B cell (primary cell): Measurements from ENCODE around the gene WIPF1. TPM values are rescaled to one million over a fixed set of nuclear protein-coding genes. Genes with fewer than 3 reads are reported as not detected.

Source experiments
- ATAC-seq: fragments of 200-7000 bp; cut with Tn5 transposase; one replicate; pipeline ENCODE4 v1.10.0; 2021; ENCODE audit warnings: low read depth, mild to moderate bottlenecking, moderate number of reproducible peaks, moderate library complexity
- CTCF ChIA-PET: fragments of 350-600 bp; sonication (Branson Sonifier 250); formaldehyde crosslinking; loops from one replicate; lab custom pipeline; 2021; ENCODE audit warnings: antibody characterized with exemption, inconsistent platforms; lab: Charles Lee
- POLR2A ChIA-PET: fragments of 350-600 bp; sonication (Branson Sonifier 250); formaldehyde crosslinking; loops from one replicate; lab custom pipeline; 2021; ENCODE audit warnings: antibody characterized with exemption; lab: Charles Lee
- DNase-seq: peaks from one replicate; pipeline ENCODE4 v3.0.0; 2013
- H2AFZ ChIP-seq: 2 replicates; pipeline ENCODE4 v1.6.1; 2012; ENCODE audit warnings: mild to moderate bottlenecking, low read depth, low read length; ENCODE audit not compliant: insufficient read depth, poor library complexity, severe bottlenecking
- H3K27ac ChIP-seq, 2 donors: 1 replicate in 1 of 2; 2 replicates in 1 of 2; pipeline ENCODE4 v1.5.1; 2012 to 2013; ENCODE audit warnings: low read length in 2 of 2, mild to moderate bottlenecking in 2 of 2, moderate library complexity in 1 of 2
- H3K27me3 ChIP-seq, 4 experiments: fragments of 200-600 bp in 1 of 4; sonication (generic) in 1 of 4; replicated peaks in 1 of 4; 1 replicate in 2 of 4; 2 replicates in 2 of 4; pipeline versions ENCODE4 v1.6.1 to v1.7.0; 2013 to 2016; ENCODE audit warnings: low read length in 3 of 4, mild to moderate bottlenecking in 2 of 4, mixed read lengths in 1 of 4, moderate library complexity in 1 of 4; ENCODE audit not compliant: insufficient read depth in 4 of 4, control insufficient read depth in 3 of 4; ENCODE audit errors: control extremely low read depth in 1 of 4
- H3K36me3 ChIP-seq, 2 experiments: replicated peaks in 1 of 2; 1 replicate in 1 of 2; 2 replicates in 1 of 2; pipeline versions ENCODE4 v1.6.1 to v1.7.1; 2013; ENCODE audit warnings: low read length in 1 of 2; ENCODE audit not compliant: insufficient read depth in 2 of 2, control insufficient read depth in 1 of 2; ENCODE audit errors: control extremely low read depth in 1 of 2, extremely low read depth in 1 of 2
- H3K4me1 ChIP-seq, 2 donors: fragments of 200-600 bp in 1 of 2; sonication (generic) in 1 of 2; 1 replicate in 1 of 2; 2 replicates in 1 of 2; pipeline versions ENCODE4 v1.5.1 to v1.6.1; 2013 to 2017; ENCODE audit warnings: low read length in 2 of 2; ENCODE audit not compliant: control insufficient read depth in 2 of 2, insufficient read depth in 2 of 2
- H3K4me2 ChIP-seq: replicated peaks from 2 replicates; pipeline ENCODE3; 2012; ENCODE audit warnings: mild to moderate bottlenecking, low read depth, low read length; ENCODE audit not compliant: poor library complexity, severe bottlenecking
- H3K4me3 ChIP-seq, 5 experiments: fragments of 200-600 bp in 1 of 5; sonication (generic) in 1 of 5; 1 replicate in 3 of 5; 2 replicates in 2 of 5; pipeline versions ENCODE4 v1.5.1 to v1.7.0; 2011 to 2016; ENCODE audit warnings: low read length in 4 of 5, mild to moderate bottlenecking in 4 of 5, low read depth in 2 of 5, control low read depth in 1 of 5, moderate library complexity in 1 of 5; ENCODE audit not compliant: insufficient read depth in 1 of 5; ENCODE audit errors: control extremely low read depth in 1 of 5, extremely low read depth in 1 of 5
- H3K79me2 ChIP-seq: fragments of 200-600 bp; sonication (generic); one replicate; pipeline ENCODE4 v1.6.0; 2016; ENCODE audit warnings: low read length; ENCODE audit not compliant: control insufficient read depth, insufficient read depth
- H3K9ac ChIP-seq: fragments of 200-600 bp; sonication (generic); 2 replicates; pipeline ENCODE4 v1.6.1; 2017; ENCODE audit warnings: mild to moderate bottlenecking, low read length, moderate library complexity
- H3K9me3 ChIP-seq, 3 donors: one replicate each; pipeline versions ENCODE4 v1.6.1 to v1.7.1; 2013; ENCODE audit warnings: low read length in 2 of 3; ENCODE audit not compliant: control insufficient read depth in 2 of 3, insufficient read depth in 1 of 3; ENCODE audit errors: control extremely low read depth in 1 of 3
- H4K20me1 ChIP-seq: 2 replicates; pipeline ENCODE4 v1.6.0; 2012; ENCODE audit warnings: mild to moderate bottlenecking, low read length; ENCODE audit not compliant: insufficient read depth, control insufficient read depth, poor library complexity, severe bottlenecking
- H3K27ac Mint-ChIP-seq: one replicate; pipeline ENCODE4 v1.8.0; 2021; ENCODE audit warnings: mixed read lengths
- H3K27me3 Mint-ChIP-seq: one replicate; pipeline ENCODE4 v1.8.0; 2021; ENCODE audit warnings: mixed read lengths
- H3K4me1 Mint-ChIP-seq: one replicate; pipeline ENCODE4 v1.8.0; 2021; ENCODE audit warnings: mixed read lengths
- H3K4me3 Mint-ChIP-seq: one replicate; pipeline ENCODE4 v1.8.0; 2021; ENCODE audit warnings: mixed read lengths
- H3K9me3 Mint-ChIP-seq: one replicate; pipeline ENCODE4 v1.8.0; 2022; ENCODE audit warnings: mixed read lengths; ENCODE audit not compliant: insufficient read depth
- CTCF ChIP-seq: fragments of 200-600 bp; IDR thresholded peaks from one replicate; pipeline ENCODE4 v1.8.0; 2022; ENCODE audit warnings: antibody characterized with exemption, mild to moderate bottlenecking
- EZH2 ChIP-seq: IDR thresholded peaks from 2 replicates; pipeline ENCODE4 v1.6.1; 2012; ENCODE audit warnings: borderline replicate concordance, low read depth, mild to moderate bottlenecking, moderate library complexity, low read length; ENCODE audit not compliant: insufficient read depth, poor library complexity, severe bottlenecking
- WGBS: methylation state at CpG from one replicate; pipeline ENCODE4 v1.1.5; 2013; ENCODE audit warnings: missing lambda C conversion rate; ENCODE audit not compliant: insufficient coverage; 5-methylcytosine and 5-hydroxymethylcytosine counted together
- intact Hi-C: fragments of 100-400 bp; cut with micrococcal nuclease; formaldehyde crosslinking; loops from one replicate; pipeline ENCODE4 v1.10.0; 2022
- polyA plus RNA-seq: library from polyadenylated mRNA; depleted of rRNA; stranded (reverse); fragments of >200 nt; gene quantifications from 2 replicates; pipeline ENCODE4 v1.2.3, GENCODE V29; 2012
- total RNA-seq, 2 donors: library from RNA; stranded (reverse); fragments of 120-200 nt in 1 of 2; gene quantifications; 1 replicate in 1 of 2; 2 replicates in 1 of 2; pipeline versions ENCODE4 v1.2.3 to v1.2.4, GENCODE V29; 2013 to 2022

Gene WIPF1
- total and polyA plus RNA-seq, 2 donors (not counting 1 experiment from before 2014, with no cell fraction given): 137 to 390 TPM

GRCh38 chr2:174591740-174592139, 5.9 kb downstream of the WIPF1 start:
- no peaks in the 10 kb centered on the region for H3K9me3 Mint-ChIP-seq
- peaks cover 69% of the 10 kb centered on the region for H3K4me1 Mint-ChIP-seq
- Histone ChIP-seq H4K20me1 (peaks cover 26% of the 10 kb centered on the region), H3K4me3 (peak overlapping the region in 1 of 5 experiments; percentile 31), H3K4me1 (peaks cover 68 to 75% of the 10 kb centered on the region in 2 donors), H3K4me2 (peak overlapping the region; percentile 60), H3K27me3 (no peaks in the 10 kb centered on the region), H3K9ac (peak overlapping the region; percentile 41), H3K79me2 (peaks cover 100% of the 10 kb centered on the region), H2AFZ (no peak overlapping the region), H3K36me3 (peaks cover 0 to 55% of the 10 kb centered on the region in 2 experiments), H3K9me3 (no peaks in the 10 kb centered on the region), H3K27ac (peak overlapping the region; percentile 93 to 98)
- H3K27me3 Mint-ChIP-seq: no peaks in the 10 kb centered on the region
- 77% methylated on average over 4 of the region's 5 CpGs for WGBS
- ChIA-PET CTCF (interaction anchor here (0.7 to 24.3 kb wide), 6 partner anchors 11 to 218 kb away, joined by 3 to 384 read pairs (median 5); no protein-coding TSS in a partner anchor), POLR2A (interaction anchor here (0.6 to 0.9 kb wide), 3 partner anchors 9 to 70 kb away, joined by 3 to 5 read pairs (median 4); no protein-coding TSS in a partner anchor)
- no peak for TF ChIP-seq CTCF
- TF ChIP-seq EZH2: no peak
- peak overlapping the region; percentile 90 for H3K27ac Mint-ChIP-seq
- peak overlapping the region; percentile 76 for H3K4me3 Mint-ChIP-seq
- ATAC-seq (no peak), DNase-seq (no peak)
- intact Hi-C loops: loop anchor here (2.0 to 10.0 kb wide), 2 partner anchors 159 to 627 kb away; partner anchors contain the start of gene SP3
